SU-DHL-6 (cell line): ENCODE measurements around the gene UBE2Z.

ENCODE experiments used
- CTCF ChIP-seq: fragments of 200-600 bp; sonication (generic); IDR thresholded peaks from one replicate; pipeline ENCODE4 v1.5.1; 2017; ENCODE audit warnings: antibody characterized with exemption, mild to moderate bottlenecking, low read length, moderate library complexity; ENCODE audit not compliant: insufficient read depth, poor library complexity, severe bottlenecking
- EZH2phosphoT487 ChIP-seq: fragments of 200-600 bp; sonication (generic), shearing (Covaris generic); conservative IDR thresholded peaks from 2 replicates; pipeline ENCODE4 v1.6.1; 2018; ENCODE audit warnings: mild to moderate bottlenecking, antibody characterized with exemption, low read length, moderate library complexity, mixed read lengths

- TF ChIP-seq CTCF (no peak), EZH2phosphoT487 (no peak)
Observed at GRCh38 chr17:48893646-48894508, 14.3 kb upstream of the UBE2Z start.
